GM18867 (cell line): ENCODE results near the gene TRNP1.
"Not testable (repeated sequence)": the region's sequence is repeated elsewhere in the genome, so short reads cannot be mapped to it uniquely, and the experiment has no call there.

Source experiments
- ATAC-seq: cut with Tn5 transposase; IDR thresholded peaks from one replicate; pipeline ENCODE4 v1.9.1; 2021; ENCODE audit warnings: mild to moderate bottlenecking, moderate library complexity; ENCODE audit not compliant: unreplicated experiment

Gene TRNP1, protein sequence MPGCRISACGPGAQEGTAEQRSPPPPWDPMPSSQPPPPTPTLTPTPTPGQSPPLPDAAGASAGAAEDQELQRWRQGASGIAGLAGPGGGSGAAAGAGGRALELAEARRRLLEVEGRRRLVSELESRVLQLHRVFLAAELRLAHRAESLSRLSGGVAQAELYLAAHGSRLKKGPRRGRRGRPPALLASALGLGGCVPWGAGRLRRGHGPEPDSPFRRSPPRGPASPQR

DNA sequence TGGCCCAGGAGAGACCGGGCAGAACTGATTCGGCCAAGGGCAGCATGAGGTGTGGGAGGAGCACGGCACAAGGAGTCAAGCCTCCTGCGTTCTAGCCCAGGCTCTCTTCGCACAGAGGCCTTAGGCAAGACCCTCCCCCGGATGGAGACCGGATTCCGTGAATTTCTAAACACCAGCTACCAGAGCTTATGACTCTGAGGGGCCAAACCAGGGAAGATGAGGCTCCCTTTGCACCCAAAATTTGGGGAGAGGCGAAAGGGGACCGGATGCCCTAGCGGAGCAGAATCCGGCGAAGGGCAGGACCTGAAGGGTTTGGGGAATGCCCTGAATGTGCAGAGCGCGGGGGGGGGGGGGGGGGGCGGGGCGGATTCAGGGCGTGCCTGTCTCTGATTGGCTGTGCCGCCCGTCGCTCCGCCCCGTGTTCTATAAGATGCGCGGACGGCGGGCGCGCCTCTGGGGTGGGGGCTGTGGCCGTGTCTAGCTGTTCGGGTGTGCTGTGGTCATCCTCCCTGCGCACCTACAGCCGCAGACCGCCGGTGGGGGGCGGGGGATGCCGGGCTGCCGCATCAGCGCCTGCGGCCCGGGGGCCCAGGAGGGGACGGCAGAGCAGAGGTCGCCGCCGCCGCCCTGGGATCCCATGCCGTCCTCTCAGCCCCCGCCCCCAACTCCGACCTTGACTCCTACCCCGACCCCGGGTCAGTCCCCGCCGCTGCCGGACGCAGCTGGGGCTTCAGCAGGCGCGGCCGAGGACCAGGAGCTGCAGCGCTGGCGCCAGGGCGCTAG is at the start of gene TRNP1:
TRNP1 (plus strand) TSS at position 456 of the 783 bp plus-strand sequence; CDS start at position 551, 95 bp downstream.
- peak; percentile 58 for ATAC-seq

DNA sequence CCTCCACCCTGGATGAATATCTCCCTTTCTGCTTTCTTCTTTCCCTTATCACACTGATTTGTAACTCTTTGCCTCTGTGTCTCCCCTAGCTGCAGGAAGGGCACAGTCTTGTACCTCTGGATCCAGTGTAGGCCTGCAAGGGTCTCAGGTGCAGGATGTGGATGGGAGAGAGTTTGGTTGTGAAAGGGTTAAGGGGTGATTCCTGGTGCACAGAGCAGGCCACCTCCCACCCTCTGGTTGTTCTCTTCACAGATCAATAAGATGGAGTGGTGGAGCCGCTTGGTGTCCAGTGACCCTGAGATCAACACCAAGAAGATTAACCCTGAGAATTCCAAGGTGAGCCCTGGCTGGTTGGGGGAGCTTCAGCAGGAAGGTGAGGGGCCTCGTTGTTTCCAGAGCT is 48.4 kb upstream of the TRNP1 start:
- no peak for ATAC-seq

DNA sequence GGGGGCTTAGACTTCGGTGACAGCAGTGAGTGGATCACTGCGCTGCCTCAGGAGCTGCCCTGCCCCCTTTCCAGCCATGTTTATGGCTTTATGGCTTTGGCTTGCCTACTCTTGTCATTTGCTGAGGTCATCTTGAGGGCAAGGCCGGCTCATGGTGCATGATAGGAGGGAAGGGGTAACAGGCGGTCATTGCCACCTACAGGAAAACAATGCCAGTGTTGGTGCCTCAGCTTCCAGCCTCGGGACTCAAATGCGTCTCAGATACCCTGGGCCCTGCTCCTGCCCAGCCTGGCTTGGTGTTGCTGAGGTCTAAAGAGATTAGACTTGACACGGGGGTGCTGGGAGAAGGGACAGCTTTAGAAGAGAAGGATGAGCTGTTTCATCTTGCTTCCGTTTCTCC is 47.8 kb upstream of the TRNP1 start:
- no peak for ATAC-seq

DNA sequence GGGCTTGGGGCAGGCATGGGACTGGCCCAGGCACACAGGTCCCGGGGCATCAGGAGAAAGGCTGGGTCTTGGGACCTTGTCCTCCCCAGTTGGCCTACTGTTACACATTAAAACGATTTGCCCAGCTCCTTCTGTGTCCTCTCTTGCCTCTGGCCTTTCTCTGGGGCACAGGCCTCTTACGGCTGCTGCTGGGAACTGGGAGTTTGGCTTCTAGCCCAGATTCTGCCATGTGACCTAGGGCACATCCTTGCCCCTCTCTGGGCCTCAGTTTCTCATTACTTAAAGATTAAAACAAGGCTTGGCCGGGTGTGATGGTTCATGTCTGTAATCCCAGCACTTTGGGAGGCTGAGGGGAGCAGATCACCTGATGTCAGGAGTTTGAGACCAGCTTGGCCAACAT is 47.2 kb upstream of the TRNP1 start:
- ATAC-seq = no peak

DNA sequence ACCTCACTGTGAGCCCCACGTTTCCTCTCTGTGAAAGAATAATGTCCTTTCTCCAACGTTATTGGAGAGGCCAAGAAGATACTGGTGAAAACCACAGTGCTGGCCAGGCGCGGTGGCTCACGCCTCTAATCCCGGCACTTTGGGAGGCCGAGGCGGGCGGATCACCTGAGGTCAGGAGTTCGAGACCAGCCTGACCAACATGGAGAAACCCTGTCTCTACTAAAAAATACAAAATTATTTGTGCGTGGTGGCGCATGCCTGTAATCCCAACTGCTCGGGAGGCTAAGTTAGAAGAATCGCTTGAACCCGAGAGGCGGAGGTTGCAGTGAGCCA is 44.8 kb upstream of the TRNP1 start:
- not testable (repeated sequence) for ATAC-seq

DNA sequence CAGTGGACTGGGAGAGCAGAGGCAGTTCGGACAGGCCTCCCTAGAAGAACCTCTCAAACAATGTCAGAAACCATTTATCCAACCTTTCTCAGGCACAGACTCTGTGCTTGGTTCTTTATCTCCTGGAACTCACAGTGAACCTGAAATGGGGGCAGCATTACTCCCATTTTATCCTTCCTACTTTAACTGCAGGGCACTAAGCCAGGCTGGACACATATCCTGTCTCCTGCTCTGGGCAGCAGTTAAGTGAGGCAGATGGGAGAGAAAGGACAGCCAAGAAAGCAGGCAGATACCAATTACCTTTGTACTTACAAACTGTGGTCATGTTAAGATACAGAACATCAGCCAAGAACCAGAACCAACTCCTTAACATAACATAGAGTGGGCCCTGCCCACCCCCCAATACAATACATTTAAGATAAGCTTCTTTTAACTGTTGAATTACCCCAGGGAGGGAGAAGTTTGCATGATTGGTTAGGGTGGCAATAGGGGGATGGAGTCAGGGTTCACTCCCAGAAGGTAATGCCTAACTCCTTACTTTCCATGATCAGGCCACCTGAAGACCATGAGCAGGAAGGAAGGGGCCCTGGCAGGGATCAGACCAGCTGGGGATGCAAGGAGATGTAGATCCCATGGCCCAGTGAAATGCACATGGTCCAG is 44.1 kb upstream of the TRNP1 start:
- ATAC-seq = no peak

DNA sequence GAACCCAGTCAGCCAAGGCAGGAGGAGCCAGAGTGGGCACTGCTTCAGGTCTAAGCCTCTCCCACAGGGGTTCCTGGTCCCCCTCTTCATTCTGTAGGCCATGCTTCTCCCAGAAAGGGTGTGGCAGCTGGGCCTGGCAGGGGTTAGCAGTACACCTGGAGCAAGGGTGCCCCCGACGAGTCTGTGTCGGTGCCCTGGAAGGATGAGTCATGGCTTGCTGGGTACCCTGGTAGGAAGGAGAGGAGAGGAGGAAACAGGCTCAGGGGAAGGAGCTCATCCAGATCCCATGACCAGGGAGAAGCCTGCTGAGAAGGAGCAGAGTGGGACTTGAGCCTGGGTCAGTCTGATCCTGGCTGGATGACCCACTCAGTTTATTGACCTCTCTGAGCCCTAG is 43.6 kb upstream of the TRNP1 start:
- no peak for ATAC-seq

DNA sequence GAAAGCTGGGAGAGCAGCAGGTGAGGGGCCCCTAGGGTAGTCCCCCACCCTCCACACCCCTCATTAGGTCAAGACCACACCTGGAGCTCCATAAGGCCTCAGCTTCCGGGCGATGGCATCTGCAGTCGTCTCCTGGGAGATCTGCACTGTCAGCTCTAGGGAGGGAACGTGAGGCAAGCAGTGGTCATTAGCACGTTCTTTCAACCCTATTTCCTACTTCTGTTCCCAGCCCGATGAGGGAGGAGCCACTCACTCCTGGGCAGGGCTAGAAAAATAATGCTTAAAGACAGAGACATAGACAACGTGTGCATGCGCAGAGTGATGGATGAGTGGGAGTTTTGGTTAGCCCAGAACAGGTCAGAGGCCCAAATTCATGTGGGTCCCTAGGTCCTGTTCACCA is 42.9 kb upstream of the TRNP1 start:
- no peak for ATAC-seq

DNA sequence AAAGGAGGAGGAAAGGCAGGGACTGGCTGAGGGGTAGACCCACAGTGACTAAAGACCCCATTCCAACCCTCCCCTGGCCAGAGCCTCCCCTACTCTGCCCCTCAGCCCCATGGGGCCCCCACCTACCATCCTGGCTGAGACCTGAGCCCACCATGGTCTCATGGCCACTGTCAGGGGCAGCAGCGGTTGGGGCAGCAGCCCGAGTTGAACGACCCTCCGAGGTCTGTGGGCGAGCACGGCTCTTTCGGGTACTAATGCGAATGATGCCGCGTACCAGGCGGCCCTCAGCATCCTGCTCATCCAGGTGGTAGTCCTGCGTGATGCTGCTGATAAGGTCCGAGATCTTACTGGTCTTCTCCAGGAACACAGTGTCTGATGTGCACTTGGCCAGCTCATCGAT is 42.3 kb upstream of the TRNP1 start:
- no peak for ATAC-seq

DNA sequence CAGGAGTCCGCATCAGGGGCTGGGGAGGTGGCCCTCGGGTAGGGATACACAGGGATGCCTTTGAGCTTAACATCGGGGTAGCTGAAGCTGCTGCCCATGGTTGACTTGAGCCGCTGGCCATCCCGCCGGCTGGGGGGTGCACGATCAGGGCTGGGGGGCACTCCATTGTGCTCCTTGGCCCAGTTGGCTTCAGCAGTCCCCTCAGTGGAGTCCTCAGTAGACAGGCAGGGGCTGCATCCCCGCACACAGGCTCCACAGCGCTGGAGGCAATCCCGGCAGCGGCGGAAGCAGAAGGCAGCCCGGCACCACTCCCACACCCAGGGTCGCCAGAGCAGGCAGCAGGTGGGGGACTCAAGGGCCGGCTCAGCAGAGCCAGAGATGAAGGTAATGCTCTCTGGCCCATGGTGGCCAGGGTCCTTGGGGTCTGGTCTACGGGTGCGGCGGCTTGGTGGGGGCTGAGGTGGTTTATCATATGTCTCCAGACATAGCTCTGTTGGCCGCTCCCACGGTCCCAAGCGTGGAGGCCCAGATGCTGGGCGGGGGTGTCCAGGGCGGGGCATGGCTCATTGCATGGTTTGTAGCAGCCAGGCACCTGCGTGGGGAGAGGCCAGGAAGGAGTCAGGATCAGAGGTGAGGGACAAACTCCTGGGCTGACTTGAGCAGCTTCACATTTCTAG is 41.5 kb upstream of the TRNP1 start:
- no peak for ATAC-seq

DNA sequence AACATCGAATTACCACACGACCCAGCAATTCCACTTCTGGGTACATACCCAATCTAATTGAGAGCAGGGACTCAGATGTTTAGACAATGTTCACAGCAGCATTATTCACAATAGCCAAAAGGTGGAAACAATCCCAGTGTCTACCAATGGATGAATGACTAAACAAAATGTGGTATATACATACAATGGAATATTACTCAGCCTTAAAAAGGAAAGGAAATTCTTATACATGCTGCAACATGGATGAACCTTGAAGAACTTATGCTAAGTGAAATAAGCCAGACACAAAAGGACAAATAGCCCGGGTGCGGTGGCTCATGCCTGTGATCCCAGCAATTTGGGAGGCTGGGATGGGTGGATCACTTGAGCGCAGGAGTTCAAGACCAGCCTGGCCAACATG is 40.1 kb upstream of the TRNP1 start:
- no peak for ATAC-seq

DNA sequence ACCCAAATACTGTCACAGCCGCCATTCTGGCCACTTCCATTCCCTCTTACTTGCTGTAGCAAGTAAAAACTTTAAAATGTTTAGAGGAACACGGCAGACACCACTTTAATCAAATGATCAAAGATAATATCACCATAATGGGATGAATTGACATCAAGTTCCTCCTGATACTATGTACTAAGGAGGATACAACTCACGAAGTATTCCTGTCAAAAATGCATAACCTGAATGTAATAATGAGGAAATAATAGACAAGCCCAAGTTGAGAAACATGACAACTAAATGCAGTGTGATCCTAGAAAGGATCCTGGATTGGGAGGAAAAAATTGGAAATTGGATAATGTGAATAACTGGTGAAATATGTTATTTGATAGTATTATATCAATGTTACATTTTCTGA is 37.2 kb upstream of the TRNP1 start:
- ATAC-seq = no peak

DNA sequence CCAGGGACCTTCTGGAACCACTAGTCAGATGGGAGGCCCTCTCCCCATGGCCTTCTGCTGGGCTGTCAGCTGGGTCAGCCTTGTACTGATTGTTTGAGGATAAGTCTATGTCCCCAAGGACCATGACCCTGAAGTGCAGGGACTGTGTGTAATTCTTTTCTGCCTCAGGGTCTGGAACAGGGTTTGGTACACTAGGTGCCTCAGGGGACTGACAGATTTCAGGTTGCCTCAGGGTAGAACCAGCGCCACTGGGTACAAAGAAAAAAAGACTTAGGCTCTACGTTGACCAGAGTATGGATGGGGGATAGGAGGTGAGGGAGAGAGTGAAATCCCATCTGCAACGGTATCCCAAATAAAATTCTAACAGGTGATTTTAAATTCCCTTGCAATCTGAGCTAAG is 36.2 kb upstream of the TRNP1 start:
- ATAC-seq = no peak

DNA sequence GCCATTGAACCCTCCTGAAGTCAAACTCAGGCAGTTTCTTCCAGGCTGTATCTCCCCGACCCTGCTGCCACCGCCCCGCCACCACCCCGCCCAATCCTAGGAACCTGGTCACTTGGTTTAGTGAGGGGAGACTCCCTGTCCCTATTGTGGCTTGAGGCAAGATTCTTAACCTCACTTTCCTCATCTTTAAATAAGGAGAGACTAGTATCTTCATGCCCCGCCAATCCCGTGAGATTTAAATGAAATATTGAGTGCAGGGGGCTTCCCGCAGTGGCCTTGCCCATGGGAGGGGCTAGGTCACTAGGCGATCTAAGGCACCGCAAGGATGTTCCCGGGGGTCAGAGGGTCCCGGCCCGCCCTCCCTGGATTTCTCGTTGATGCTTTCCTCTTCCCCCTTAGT is 34.2 kb upstream of the TRNP1 start:
- ATAC-seq = no peak

DNA sequence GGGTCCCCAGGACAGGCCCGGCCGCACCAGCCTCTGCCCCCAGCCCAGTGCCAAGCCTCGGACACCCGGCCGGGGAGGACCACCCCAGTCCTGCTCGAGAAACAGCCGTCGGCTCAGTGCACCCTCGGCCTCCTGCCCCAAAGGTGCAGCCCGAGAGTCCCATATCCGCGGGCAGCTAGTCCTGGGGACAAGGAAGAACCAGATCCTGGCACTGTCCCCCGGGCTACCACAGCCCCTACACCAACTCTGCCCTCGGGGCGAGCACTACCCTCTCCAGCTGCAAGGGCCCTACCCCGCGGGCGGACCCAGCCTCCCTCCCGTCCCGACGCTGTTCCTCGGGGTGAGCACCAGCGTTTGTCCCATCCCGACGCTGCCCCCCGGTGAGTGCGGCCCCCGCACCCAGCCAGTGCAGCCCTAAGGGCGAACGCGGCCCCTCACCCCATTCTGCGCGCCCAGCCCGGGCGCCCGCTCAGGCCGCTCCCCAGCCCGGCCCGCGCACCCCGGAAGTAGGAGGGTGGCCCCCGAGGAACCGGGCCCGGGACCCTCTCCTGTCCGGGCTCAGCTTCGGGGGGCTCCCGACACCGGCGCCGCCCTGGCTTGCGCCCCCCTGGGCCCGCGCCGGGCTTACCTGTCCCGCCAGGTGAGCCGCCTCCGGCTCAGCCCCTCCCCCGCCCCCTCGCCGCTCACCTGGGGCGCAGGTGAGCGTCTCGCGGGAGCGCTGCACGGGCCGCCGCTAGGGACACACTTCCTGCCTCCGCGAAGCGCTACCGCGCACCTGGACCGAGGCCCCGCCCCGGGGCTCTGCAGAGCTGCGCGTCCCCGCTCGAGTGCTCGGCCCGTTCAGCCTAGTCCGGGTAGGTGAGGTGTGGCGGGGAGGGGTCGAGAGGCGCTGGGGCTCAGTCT is 33.5 kb upstream of the TRNP1 start, which contains the start of gene KDF1:
KDF1 (minus strand) TSS at position 747 of the 903 bp plus-strand sequence. CDS start 8,088 bp downstream, outside the sequence.
- no peak for ATAC-seq

DNA sequence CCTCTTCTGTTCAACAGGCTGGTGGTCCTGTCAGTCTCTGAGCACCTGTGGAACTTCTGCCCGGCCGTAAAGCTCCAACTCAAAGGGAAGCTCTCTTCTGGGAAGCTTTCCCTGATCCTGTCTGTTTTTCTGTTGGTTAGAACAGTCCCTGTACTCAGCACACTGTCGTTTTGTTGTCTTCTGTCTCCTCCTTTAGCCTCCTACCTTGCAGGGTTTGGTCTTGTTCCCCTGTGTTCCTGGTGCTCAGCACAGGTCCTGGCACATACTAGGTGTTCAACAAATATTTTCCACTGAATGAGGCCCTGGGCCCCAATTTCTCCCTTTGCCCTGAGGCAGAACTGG is 32.9 kb upstream of the TRNP1 start:
- ATAC-seq = no peak

DNA sequence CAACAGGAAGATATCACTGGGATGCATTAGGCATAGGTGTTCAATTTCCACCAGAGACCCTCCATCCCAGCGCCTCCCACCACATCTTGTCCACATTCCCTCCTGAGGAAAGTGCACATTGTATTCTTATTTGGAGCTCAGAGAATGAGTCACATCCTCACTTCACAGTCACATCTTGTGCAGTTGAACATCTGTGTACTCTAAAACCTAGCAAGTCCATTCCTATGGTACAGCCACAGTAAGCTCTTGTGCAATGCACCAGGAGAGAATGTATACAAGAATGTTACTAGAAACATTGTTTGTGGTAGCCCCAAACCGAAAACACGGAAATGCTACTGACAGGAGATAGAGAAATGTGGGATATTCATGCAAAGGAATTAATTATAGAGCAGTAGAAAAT is 31.7 kb upstream of the TRNP1 start:
- no peak for ATAC-seq

DNA sequence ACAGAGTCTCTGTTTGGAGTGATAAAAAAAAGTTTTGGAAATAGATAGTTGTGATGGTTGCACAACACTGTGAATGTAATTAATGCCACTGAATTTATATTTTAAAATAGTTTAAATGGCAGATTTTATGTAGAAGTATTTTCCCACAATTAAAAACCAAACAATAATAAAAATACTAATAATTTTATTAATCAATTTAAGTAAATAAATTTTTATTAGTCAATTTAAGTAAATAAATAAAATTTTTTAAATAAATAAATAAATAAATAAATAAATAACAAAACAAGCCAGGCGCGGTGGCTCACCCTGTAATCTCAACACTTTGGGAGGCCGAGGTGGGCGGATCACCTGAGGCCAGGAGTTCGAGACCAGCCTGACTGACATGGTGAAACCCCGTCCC is 28.3 kb upstream of the TRNP1 start:
- no peak for ATAC-seq

DNA sequence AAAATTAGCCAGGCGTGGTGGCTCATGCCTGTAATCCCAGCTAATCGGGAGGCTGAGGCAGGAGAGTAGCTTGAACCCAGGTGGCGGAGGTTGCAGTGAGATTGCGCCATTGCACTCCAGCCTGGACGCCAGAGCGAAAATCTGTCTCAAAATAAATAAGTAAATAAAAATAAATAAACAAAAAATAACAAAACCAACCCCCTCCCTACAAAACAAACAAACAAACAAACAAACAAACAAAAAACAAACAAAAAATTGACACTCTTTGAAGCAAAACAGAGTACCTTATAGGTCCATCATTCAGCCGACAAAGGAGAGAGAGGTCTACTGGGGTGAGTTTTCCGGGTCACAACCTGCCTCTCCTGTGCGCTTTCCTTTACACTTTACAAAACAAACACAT is 27.9 kb upstream of the TRNP1 start:
- ATAC-seq = no peak

DNA sequence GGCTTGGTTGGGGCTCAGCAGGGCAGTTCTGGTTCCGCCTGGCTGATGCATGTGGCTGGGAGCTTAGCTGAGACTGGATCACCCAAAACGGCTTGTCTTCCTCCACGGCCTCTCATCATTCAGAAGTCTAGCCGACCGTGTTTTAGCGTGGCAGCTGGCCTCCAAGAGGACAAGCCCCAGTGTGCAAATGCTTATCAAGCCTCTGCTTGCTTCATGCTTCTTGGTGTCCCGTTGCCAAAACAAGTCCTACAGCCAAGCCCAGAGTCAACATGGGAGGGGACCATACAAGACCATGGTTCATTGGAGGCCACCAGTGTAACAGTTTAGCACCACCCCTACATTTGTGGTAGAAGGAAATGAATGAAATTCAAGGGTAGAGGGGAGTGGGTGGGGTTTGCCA is 22.7 kb upstream of the TRNP1 start:
- ATAC-seq = no peak

DNA sequence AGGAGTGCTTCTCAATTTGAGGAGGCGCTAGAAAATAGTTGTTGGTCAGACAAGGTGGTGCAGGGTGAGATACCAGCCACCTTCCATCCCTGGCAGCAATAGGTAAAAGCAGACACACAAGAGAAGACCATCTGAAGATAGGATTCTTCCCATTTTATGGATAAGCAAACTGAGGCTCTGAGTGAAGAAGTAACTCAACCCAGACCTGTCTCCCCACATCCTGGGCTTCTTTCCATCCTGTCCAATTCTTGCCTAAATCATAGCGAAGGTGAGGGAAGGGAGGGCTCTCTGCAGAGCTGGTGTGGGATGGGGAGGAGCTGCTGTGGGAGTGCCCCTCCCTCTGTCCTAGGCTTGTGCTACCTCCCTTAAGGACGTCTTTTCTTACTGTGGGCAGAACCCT is 21.9 kb upstream of the TRNP1 start:
- no peak for ATAC-seq
